Kidney tubule cell (primary cell): Measurements from ENCODE around the gene RAPSN.

ENCODE experiments used
- DNase-seq: peaks from one replicate; pipeline ENCODE4 v3.0.0-alpha.2; 2018; ENCODE audit warnings: low spot score

The RAPSN gene

DNA sequence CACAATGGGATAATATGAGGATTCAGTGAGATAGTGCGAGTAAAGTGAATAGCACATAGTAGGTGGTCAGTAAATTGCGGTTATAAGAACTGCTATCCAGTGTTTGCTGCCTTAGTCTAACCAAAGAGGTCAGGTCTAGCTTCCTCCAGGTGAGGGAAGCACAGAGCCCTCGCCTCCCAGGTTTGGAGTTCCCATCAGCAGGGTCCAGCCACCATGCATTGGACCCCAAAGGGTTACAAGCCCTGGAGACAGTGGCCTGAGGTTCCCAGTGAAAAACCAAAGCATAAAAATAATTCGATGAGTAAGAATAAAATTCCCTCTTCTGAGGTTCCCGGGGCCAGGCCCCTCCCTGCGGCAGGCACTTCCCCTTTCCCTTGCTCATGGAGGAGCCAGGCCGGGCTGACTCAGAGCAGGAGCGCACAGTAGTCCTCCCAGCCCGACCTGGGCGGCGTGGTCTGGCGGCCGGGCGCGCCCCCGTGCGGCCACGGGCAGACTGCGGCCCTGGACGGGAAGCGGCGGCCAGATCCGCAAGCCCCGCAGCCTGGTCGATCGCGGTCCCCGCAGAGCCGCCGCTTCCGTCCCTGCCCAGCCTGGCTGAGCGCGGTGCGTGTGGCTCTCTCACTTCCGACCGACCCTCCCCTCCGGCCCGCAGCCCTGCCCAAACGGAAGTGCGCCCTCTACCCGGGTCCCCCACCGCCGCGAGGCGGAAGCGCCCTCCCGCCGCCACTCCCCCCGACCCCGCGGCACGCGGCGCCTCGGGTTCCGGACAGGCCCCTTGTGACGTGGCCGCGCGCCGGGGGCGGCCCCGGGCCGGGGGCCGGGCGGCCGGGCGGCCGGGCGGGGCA lies 41.0 kb downstream of the RAPSN start, which contains the start of gene SLC39A13:
Gene SLC39A13 (plus strand): TSS at position 845 of the 845 bp plus-strand sequence. CDS start 1,505 bp downstream, outside the sequence.
- DNase-seq, result peak; percentile 96

DNA sequence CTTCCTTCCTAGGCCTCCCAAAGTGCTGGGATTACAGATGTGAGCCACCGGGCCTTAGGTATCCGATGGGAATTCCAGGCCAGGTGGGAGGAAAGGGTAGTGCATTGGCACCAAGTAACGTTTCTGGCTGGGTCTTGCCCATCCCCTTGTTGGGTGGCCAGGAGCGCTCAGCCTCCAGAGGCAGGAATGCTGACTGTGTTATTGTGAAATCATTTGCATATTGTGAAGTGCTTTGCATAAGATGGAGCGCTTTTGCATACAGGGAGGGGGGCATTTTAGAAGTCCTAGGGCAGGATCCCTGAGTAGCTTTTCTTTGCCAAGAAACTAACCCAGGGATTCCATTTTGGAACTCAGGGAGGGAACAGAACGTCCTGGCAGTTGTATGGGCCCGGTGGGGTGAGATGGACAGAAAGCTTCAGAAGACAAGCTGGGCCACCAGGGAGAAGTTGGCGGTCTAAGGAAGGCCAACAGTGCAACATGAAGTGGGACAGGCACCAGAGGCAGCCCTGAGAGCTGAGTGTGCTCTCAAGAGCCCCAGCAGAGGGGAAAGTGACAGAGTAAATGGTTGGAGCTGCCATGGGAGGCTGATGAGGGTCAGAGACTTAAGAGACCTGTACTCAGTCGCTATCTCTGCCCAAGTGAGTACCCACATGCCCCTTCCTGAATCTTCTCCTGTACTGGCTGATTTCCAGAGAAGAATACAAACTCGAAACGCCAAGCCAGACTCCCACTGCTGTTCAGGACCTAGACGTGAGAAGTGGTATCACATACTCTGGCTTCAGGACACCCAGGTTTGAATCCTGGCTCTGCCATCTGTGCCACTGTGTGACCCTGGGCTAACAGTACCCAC lies 41.8 kb downstream of the RAPSN start:
- DNase-seq, result no peak

DNA sequence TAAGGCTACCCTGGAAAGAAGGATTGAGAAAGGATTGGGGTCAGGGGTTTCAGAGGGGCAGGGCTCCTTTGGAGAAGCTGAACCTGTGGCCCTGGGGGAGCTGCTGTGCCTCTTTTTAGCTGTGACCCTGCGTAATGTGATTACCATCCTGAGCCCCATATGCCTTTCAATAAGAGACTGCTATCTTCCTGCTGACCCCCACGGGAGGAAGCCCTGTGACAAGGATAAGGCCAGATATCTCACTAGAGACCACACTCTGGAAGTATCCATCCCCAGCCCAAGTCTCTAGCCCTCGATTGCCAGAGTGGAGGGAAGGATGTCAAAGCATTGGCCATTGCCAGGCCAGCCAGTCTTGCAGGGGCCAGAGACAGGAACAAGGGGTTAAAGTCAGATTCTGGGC lies 45.4 kb downstream of the RAPSN start:
- DNase-seq, result no peak

DNA sequence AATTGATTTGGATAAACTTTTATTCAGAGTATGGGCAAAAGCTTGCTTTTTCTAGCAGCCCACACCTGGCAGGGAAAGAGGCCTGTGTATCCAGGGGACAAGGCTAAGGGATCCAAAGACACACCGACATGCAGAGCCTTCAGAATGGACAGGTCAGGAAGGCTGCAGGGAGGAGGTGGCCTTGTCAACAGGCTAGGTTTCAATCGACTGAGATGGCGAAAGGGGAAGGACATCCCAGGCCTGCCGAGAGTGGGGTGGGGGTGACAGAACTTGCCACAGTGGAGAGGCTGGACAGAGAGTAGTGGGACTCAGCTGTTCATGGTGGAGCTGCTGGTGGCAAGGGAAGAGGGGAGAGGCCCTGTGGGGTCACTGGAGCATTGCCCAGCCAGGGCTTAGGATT lies 45.8 kb downstream of the RAPSN start:
- no peak for DNase-seq

DNA sequence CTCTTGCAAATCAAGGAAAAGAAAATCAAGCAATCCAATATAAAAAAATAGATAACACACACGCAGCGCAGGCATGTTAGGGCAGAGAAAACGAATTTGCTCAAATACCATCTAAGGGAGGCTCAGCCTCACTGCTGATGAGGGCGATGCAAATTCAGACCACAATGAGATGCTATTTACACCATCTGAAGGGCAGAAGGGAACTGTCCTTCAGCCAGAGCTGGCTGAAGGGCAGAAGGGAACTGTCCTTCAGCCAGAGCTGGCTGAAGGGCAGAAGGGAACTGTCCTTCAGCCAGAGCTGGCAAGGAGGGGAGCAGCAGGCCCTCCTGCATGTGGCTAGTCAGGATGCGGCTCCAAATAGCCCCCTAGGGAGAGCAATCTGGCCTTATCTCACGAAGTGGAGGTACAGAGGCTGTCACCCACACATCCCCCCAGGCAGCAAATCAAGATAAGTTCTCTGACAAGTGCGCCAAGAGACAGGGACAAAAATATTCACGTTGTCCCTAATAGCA lies 48.1 kb downstream of the RAPSN start:
- no peak for DNase-seq

DNA sequence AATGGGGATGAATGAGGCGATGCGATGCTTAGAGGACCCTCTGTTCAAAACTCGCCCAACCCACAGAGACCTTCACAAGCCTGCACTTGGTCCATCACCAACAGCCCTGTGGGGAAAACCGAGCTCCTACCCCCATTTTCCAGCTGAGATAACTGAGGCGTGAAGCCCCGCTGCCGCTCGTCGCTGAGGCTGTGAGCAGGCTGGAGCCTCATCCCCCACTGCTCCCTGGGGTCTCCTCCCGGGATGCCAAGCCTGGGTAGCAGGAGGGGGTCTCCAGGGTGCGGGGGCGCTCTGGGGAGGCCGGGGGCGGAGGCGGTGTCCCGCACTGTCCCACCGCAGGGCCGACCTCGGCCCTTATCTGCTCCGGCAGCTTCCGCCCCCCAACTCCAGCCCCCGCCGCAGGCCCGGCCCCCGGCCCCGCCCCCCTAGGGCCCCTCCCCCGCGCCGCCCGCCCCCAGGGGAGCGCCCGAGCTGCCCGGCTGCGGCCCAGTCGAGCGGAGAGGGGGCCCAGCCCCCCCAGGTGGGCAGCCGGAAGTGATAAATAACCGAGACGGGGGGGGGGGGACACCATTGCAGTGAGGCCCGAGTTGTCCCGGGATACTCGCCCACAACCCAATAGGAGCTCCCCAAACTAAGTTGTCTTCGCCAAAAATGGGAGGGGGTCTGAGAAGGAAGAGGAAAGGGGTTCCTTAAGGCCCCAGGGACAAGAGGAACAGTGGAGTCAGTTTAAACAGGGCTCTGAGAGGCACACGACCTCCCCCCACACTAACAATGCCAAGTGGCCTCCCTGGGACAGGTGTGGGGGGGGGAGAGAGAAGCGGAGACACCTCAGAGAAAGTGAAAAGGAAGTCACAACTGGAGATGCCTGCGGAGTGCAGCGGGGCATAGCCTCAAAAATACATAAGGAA lies 48.8 kb downstream of the RAPSN start:
- DNase-seq, result no peak

DNA sequence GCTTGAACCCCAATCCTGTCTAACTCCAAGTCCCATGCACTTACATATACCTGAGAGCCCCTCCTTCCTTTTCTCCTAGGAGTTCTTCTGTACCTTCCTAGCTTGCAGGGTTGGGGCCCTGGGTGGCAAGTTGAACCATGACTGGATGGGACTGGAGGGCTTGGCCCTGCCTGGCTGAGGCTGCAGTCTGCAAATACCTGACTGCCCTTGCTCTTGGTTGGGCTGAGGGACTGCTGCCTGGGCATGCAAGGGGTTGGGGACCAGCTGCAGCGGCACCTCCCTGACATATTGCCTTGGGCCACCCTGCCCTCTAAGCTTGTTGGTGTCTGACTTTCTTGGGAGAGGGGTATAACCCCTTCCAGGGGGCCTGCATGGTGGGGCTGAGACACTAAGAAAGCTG lies 50.4 kb downstream of the RAPSN start:
- no peak for DNase-seq

DNA sequence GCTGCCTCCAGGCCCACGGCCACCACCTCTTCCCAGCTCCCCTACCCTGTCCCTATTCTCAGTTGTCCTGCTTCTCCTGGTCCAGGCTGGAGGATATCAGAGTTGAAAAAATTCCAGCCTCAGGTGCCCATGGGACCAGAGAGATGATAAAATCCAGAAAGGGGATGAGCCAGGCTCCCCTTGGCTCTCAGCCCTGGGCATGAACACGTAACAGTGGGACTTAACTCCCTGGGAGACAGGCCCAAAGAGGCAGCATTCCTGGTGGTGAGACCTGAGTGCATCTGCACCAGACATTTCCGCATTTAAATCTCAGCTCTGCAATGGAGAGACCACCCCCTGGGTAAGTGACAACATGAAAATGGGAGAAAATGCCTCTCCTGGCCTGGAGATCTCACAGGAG lies 50.9 kb downstream of the RAPSN start:
- no peak for DNase-seq

DNA sequence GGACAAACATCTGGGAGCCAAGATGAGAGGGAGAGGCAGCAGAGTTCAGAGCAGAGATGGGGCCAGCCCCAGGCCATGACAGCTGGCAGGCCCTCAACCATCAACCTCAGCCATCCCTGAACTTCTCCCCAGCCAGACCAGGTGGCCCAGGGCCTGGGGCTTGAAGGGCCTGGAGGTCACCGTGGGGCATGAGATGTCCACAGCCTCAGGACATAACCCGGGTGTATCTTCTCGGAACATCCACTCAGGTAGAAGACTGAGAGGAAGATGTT lies 53.0 kb downstream of the RAPSN start:
- DNase-seq, result no peak

DNA sequence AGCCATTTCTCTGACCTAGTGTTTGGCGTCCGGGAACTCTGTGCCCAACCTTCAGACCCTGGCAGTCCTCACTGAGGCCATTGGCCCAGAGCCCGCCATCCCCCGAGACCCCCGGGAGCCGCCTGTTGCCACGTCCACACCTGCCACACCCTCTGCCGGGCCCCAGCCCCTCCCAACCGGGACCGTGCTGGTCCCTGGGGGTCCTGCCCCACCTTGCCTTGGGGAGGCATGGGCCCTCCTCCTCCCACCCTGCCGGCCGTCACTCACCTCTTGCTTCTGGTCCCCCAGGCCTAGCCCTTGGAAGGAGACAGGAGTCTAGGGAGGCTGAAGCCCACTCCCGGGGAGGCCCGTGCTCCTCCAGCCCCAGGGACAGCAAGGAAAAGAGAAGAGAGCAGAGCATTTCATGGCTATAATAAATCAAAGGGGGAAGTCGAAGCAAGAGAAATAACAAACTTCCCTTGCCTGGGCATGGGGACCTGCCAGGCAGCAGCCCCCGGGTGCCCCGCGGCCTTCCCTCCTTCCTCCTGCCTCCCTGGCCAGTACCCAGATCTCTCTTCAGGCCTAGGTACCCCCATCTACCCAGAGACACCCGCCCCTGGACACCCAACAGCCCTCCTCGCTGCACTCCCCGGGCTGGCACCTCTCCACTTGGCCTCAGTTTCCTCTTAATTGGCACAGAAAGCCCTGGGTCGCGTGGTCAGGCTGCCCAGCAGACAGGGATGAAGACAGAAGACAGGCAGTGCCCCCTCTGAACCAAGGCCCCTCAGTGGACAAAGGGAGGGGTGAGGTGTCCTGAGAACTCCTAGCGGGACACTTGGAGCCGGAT lies 53.5 kb downstream of the RAPSN start:
- no peak for DNase-seq

DNA sequence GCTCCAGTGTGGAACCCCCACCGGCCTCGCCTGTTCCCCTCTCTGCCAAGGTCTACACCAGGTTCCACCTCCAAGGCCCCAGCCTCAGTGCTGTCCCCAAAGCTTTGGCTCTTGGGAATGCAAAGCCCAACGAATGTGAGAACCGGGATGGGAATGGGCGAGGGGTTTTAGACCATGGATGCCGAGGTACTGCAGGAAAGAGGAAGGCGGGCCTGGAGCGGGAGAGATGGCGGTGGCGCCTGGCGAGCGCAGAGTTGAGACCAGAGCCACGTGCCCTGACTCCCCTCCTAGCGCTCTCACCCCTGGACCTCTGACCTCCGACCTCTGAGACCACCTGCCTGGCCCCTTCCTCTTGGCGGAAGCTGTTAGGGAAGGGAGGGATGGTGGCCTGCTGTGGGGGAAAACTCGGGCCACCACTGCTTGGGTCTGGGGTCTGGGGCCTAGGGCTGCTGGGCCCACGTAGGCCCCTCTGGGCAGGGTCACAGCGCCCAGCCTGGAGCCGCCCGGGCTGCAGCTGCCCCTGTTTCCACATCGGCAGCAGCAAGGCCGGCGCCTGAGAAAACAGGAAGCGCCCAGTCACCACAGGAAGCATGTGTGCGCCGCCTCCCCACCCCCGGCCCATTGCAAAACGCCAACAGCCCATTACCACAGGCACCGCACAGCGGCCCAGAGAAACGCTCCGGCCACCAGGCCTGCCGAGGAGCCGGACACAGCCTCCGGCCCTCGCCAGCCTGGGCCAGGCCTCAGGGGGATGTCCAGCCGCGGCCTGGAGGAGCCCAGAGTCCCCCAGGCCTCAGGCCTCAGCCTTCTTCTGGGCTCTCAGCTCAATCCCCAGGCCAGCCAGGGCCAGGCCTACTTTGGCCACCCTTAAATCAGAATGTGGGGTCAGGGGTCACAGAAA lies 54.4 kb downstream of the RAPSN start:
- DNase-seq, result no peak

DNA sequence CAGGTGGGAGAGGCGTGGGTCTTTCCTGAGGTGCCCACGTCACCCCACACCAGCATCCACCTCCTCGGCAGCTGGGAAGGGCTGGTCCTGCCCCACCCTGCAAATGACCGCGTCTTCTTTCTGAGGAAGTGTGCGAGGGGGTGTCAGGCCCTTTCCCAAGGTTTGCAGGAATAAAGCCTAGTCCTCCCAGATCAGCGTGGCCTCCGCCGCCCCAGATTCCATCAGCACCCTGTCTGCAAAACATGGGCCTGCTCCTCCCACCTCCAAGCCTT lies 55.0 kb downstream of the RAPSN start:
- no peak for DNase-seq

DNA sequence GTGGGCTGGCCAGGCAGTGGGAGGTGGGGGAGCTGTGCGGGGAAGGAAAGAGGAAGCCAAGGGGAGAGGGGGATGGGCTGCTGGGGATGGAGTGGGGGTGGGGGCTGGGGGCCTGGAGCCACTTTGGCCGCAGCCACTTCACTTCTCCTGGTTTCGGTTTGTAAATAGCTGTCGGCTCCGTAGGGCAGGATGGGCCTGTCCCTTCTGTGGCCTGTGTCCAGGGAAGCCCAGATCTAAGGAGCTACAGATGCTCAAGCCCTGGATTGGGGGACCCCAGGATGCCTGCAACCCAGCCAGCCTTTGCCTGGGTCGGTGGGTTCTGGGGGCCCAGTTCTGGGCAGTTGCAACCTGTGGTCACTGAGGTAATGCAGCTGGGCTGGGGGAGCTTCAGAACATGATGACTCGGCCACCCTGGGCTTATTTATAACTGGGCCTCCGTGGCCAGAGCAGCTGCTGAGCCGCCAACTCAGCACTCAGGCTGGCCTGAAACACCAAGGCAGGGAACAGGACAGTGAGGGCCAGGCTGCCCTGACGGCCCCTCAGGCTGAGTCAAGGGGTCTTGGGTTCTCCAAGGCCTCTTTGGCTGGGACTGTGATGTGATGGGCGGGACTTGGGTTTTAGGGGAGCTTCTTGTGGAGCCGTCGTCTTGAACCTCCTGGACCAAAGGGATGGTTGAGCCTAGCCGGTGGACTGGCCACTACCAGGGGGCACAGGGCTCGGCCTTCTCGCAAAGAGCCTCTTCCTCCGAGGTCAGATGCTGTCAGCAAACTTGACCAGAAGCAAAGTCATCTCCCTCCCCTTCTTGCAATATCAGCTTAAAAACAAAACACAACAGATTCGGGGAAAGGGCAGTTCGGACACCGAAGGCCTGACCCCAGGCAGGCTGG lies 55.5 kb downstream of the RAPSN start:
- peak; percentile 55 for DNase-seq

DNA sequence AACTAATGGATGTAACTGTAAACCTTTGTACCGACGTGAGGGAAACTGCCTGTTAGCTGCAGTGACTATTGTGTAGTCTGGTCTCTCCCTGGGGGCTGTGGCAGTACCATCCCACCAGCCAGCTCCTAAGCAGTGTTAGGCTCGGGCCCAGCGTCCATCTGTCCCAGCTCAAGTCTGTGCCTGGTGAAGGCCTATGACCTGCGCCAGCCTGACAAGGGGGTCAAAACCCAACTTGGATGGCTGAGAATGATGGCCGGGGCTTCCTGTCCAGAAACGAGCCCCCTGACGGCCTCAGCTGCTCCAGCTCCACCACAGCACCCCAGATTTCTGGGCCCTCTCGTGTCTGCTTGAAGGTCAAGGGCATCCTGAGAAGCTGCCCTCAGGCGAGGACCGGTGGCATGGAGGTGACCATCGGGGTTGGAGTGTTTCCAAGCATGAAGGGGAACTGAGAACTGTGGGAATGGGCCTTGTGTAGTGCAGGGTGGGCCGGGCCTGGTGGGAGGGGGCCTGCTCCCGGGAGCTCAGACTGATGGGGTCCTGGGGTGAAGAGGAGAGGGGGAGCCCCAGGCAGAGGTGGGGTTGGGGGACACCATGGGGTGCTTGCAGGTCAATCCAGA lies 56.3 kb downstream of the RAPSN start:
- no peak for DNase-seq

DNA sequence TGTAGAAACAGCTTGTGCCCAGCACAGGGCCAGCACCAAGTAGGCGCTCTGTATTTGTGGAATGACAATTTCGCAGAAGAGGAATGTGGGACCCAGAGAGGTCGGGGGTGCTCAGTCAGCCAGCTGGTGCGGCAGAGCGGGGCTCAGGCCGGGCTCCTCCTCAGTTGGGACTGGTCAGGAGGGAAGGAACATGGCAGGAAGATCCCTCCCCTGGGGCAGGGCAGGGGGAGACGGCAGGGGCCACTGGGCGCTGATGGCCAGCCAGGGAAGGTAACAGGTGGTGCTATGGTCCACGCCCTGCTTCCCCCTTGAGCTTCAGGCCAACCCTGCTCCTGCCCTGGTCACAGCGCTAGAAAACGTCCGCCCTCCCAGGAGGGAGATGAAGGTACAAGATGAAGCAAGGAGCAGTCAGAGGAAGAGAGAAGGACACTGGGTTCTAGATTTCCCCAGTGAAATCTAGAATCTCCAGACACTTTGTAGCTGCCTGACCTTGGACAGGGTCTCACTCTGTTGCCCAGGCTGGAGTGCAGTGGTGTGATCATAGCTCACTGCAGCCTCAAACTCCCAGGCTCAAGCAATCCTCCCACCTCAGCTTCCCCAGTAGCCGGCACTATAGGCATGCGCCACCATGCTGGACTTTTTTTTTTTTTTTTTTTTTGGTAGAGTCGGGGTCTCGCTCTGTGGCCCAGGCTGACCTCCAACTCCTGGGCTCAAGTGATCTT lies 57.1 kb downstream of the RAPSN start:
- no peak for DNase-seq

DNA sequence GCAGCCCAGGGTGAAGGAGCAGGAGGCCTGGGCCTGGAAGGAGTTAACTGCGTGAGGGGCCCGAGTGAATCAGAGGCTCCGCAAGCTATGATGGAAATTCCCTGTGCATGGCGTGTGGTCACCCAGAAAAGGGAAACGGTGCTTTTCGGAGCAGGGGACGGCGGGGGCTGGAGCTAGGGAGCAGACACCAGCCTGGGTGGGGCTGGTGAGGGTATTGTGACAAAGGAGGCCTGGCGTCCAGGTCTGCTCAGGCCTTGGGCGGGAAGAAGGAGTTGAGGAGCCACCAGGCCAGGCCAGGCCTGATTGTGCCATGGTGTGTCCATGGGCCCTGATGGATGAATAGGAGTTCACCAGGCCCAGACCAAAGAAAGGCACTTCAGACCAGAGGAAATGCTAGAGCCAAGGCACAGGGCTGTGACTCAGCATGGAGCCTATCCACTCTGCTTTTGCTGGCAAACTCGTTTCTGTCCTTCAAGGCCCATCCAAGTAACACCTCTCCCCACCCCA lies 57.8 kb downstream of the RAPSN start:
- DNase-seq, result no peak

DNA sequence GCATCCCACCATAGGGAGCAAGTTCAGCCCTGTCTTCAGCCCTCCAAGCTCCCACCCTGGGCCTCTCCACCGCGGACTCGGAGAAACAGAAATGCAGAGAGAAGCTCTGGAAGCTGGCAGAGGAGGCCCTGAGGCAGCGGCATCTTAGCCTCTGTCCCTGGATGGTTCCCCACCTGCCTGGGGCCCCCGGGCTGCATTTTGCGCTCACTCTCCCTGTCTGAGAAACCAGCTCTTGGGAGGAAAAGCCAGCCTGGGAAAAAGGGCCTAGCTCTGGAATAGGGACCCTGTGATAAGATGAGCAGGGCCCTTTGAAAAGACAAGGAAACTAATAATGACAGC lies 58.5 kb downstream of the RAPSN start:
- DNase-seq, result no peak
